Loucy (cell line): Measurements from ENCODE around the gene MAPK14.

ENCODE experiments used
- H2AFZ ChIP-seq: fragments of 200-600 bp; sonication (generic); 2 replicates; pipeline ENCODE4 v1.6.0; 2016; ENCODE audit warnings: antibody characterized with exemption, mild to moderate bottlenecking, low read length, moderate library complexity
- H3F3A ChIP-seq: fragments of 200-600 bp; 2 replicates; pipeline ENCODE4 v1.6.0; 2016; ENCODE audit warnings: antibody characterized with exemption, low read depth, mild to moderate bottlenecking
- H3K27me3 ChIP-seq: fragments of 200-600 bp; sonication (generic); 2 replicates; pipeline ENCODE4 v1.6.1; 2014; ENCODE audit warnings: low read length, mild to moderate bottlenecking; ENCODE audit not compliant: insufficient read depth, poor library complexity, severe bottlenecking
- H3K36me3 ChIP-seq: fragments of 200-600 bp; sonication (generic); 2 replicates; pipeline ENCODE4 v1.6.1; 2016; ENCODE audit warnings: low read length; ENCODE audit not compliant: insufficient read depth
- H3K4me1 ChIP-seq: fragments of 200-600 bp; sonication (generic); 2 replicates; pipeline ENCODE4 v1.5.1; 2014; ENCODE audit warnings: low read length, mild to moderate bottlenecking; ENCODE audit not compliant: insufficient read depth, poor library complexity, severe bottlenecking
- H3K4me2 ChIP-seq: fragments of 200-600 bp; sonication (generic); 2 replicates; pipeline ENCODE4 v1.6.0; 2014; ENCODE audit warnings: antibody characterized with exemption, low read length, low read depth, mild to moderate bottlenecking; ENCODE audit not compliant: poor library complexity, severe bottlenecking
- H3K4me3 ChIP-seq: fragments of 200-600 bp; sonication (generic); 2 replicates; pipeline ENCODE4 v1.5.1; 2014; ENCODE audit warnings: low read length, mild to moderate bottlenecking, mixed read lengths; ENCODE audit not compliant: poor library complexity, severe bottlenecking
- H3K79me2 ChIP-seq: fragments of 200-600 bp; sonication (generic); 2 replicates; pipeline ENCODE4 v1.6.1; 2014; ENCODE audit warnings: low read length; ENCODE audit not compliant: insufficient read depth
- H3K9ac ChIP-seq: fragments of 200-600 bp; sonication (generic); 2 replicates; pipeline ENCODE4 v1.6.0; 2014; ENCODE audit warnings: mild to moderate bottlenecking, low read depth, low read length, moderate library complexity; ENCODE audit not compliant: poor library complexity, severe bottlenecking
- H3K9me2 ChIP-seq: fragments of 200-600 bp; sonication (generic); replicated peaks from 2 replicates; pipeline ENCODE4 v1.6.1; 2016; ENCODE audit warnings: low read depth, low read length, mixed read lengths
- H3K9me3 ChIP-seq: fragments of 200-600 bp; sonication (generic); 2 replicates; pipeline ENCODE4 v1.6.1; 2014; ENCODE audit warnings: mild to moderate bottlenecking, antibody characterized with exemption, low read length, low read depth; ENCODE audit not compliant: insufficient read depth
- H4K20me1 ChIP-seq: fragments of 200-600 bp; sonication (generic); 2 replicates; pipeline ENCODE4 v1.6.0; 2014; ENCODE audit warnings: antibody characterized with exemption, low read length, mild to moderate bottlenecking; ENCODE audit not compliant: insufficient read depth, poor library complexity, severe bottlenecking
- EZH2phosphoT487 ChIP-seq: fragments of 200-600 bp; IDR thresholded peaks from 2 replicates; pipeline ENCODE4 v1.6.1; 2018; ENCODE audit warnings: antibody characterized with exemption, mild to moderate bottlenecking, moderate library complexity, borderline replicate concordance
- TF ChIP-seq, protein P1 (sequence below): fragments of 200-600 bp; sonication (generic); conservative IDR thresholded peaks from 2 replicates; pipeline ENCODE4 v1.5.1; 2014; ENCODE audit warnings: mild to moderate bottlenecking, antibody characterized with exemption, low read length

MAPK14 gene

DNA sequence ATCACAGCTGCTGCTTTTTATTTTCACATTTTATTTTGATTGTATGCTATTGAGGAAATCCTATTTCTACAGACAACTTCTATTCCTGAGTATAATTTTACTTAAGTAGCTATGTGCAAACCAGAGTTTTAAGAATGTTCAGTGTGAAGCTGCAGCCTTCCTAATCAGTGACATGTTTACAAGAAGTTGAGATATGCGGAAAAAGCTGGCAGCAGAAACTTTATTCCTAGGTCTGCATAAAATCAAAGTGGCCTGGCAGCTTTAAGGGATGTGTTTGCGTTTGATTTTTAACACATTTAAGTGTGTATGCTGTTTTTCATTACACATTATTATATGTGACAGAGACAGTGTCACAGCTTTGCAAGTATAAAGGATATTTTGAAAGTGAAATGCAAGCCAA lies 26.3 kb downstream of the MAPK14 start:
- Histone ChIP-seq H3K9ac (no peak overlapping the region), H3K4me3 (no peak overlapping the region), H3K4me1 (peaks cover 19% of the 10 kb centered on the region), H3K36me3 (peaks cover 71% of the 10 kb centered on the region), H3K4me2 (no peak overlapping the region), H3F3A (no peaks in the 10 kb centered on the region), H3K79me2 (peaks cover 97% of the 10 kb centered on the region), H3K9me3 (no peaks in the 10 kb centered on the region), H3K27me3 (no peaks in the 10 kb centered on the region), H2AFZ (no peak overlapping the region), H3K9me2 (no peaks in the 10 kb centered on the region), H4K20me1 (peaks cover 99% of the 10 kb centered on the region)
- TF ChIP-seq, protein P1, sequence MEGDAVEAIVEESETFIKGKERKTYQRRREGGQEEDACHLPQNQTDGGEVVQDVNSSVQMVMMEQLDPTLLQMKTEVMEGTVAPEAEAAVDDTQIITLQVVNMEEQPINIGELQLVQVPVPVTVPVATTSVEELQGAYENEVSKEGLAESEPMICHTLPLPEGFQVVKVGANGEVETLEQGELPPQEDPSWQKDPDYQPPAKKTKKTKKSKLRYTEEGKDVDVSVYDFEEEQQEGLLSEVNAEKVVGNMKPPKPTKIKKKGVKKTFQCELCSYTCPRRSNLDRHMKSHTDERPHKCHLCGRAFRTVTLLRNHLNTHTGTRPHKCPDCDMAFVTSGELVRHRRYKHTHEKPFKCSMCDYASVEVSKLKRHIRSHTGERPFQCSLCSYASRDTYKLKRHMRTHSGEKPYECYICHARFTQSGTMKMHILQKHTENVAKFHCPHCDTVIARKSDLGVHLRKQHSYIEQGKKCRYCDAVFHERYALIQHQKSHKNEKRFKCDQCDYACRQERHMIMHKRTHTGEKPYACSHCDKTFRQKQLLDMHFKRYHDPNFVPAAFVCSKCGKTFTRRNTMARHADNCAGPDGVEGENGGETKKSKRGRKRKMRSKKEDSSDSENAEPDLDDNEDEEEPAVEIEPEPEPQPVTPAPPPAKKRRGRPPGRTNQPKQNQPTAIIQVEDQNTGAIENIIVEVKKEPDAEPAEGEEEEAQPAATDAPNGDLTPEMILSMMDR: no peak
- TF ChIP-seq EZH2phosphoT487: no peak

DNA sequence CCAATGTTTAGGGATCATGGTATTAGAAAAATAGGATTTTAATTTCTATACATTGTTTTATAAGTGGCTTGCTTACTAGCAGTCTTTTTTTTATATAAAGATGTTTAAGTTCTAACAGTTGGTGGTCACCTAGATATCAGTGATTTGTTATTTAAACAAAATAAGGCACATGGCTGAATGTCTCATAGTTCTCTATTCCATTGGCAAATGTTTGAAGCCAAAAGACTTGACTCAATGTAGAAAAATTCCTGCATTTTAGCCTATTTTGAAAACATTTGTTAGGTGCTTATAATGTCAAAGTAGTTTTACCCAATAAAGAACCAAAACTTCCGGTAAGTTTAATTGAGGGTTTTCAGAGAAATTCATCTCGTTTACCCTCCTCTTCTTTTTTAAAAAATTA lies 26.8 kb downstream of the MAPK14 start:
- Histone ChIP-seq H4K20me1 (peaks cover 99% of the 10 kb centered on the region), H3K4me1 (peaks cover 19% of the 10 kb centered on the region), H3K4me3 (no peak overlapping the region), H3K27me3 (no peaks in the 10 kb centered on the region), H3K36me3 (peaks cover 74% of the 10 kb centered on the region), H2AFZ (no peak overlapping the region), H3K4me2 (no peak overlapping the region), H3K9me3 (no peaks in the 10 kb centered on the region), H3K9ac (no peak overlapping the region), H3F3A (no peaks in the 10 kb centered on the region), H3K9me2 (no peaks in the 10 kb centered on the region), H3K79me2 (peaks cover 97% of the 10 kb centered on the region)
- TF ChIP-seq EZH2phosphoT487: no peak
- TF ChIP-seq, protein P1: no peak

DNA sequence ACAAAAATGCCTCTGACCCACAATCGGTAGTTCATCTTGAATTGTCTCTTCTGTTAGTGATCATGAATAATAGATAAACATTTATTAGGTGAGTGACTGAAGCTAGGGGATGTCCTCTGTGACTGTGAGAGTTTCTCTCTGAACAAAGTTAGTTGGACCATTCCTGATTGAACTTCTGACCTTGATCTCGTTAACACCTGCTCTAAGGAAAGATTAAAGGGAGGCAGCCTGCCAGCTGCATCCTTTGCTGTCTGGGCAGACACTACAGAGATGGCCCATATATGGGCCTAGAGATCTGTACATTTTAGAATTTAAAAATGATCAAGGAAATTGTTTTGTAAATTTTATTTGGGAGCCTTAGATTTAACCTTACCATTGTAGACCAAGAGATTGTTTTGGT lies 27.3 kb downstream of the MAPK14 start:
- Histone ChIP-seq H3K9me2 (no peaks in the 10 kb centered on the region), H3K4me3 (no peak overlapping the region), H3K79me2 (peaks cover 97% of the 10 kb centered on the region), H3K36me3 (peaks cover 80% of the 10 kb centered on the region), H3K4me1 (peaks cover 18% of the 10 kb centered on the region), H2AFZ (no peak overlapping the region), H3K9me3 (no peaks in the 10 kb centered on the region), H3F3A (no peaks in the 10 kb centered on the region), H3K27me3 (no peaks in the 10 kb centered on the region), H4K20me1 (peaks cover 99% of the 10 kb centered on the region), H3K4me2 (no peak overlapping the region), H3K9ac (no peak overlapping the region)
- no peak for TF ChIP-seq EZH2phosphoT487
- TF ChIP-seq, protein P1: no peak
